ENCODE data around the gene HMGXB4.

The HMGXB4 gene

DNA sequence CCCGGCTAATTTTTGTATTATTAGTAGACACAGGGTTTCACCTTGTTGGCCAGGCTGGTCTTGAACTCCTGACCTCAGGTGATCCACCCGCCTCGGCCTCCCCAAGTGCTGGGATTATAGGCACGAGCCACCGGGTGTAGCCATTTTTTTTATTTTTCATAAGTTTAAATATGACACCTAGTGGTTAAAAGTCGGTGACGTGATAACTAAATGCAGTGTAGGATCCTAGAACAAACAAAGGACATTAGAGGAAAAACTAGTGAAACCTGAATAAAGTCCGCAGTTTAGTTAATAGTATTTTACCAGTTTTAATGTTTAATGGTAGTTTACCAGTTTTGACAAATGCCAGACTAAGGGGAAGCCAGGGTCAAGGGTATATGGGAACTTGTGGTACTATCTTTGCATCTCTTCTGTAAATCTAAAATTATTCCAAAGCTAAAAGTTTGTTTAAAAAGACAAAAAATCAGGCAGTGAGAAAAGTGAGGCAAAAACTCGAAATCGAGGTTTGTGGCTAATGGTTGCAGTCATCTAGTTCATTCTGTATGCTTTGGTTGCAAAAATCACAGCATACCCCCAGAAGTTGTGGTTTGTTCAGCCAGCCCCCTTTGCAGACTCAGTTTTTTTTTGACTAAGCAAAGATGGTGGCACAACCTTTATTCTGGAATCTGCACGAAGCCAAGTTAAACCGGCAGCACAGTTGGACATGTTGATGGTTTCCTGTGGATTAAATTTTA, 72.0 kb downstream of the HMGXB4 start:
- DNase-seq, result no peak

DNA sequence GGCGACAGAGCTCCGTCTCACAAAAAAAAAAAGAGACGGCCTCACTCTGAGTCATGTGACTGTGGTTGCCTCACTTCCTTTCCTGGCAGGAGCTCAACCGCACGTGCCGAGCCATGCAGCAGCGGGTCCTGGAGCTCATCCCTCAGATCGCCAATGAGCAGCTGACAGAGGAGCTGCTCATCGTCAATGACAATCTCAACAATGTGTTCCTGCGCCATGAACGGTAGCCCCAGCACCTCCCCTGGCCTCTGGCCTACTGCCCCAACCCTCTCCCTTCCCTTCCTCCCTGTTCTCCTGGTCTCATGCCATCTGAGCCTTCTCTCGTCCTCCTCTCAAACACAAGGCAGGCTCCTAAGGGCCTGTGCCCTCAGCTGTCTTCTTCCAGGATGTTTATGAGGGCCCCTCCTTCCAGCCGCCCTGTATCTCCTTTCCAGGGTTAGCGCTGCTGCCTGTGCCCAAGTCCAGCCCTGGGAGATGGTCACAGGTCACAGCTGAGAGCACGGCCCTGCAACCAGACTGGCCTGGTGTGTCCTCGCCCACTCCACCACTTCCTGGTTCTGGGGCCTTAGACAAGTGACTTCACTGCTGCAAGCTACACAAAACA, 73.1 kb downstream of the HMGXB4 start:
- DNase-seq, result peak; percentile 81

GRCh38 chr22:35332278-35332677, 75.0 kb downstream of the HMGXB4 start:
- DNase-seq, result no peak

DNA sequence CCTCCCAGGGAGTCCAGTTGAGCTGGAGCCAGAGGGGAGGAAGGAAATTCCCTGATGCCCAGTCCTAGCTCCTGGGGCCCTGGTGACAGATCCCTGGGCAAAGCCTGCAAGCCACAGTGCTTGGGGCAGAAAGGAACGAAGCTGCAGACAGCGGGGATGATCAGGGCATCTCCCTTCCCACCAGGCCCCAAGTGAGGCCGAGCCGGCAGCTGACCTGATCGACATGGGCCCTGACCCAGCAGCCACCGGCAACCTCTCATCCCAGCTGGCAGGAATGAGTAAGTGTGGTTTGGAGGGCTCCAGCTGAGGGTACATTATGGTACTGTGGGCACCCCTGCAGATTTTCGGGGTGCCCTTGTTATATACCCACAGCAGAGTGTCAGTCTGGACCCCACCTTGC, 75.9 kb downstream of the HMGXB4 start:
- no peak for DNase-seq

- peak; percentile 62 for DNase-seq
These were observed 76.7 kb downstream of the HMGXB4 start for GRCh38 chr22:35334004-35334403.

DNA sequence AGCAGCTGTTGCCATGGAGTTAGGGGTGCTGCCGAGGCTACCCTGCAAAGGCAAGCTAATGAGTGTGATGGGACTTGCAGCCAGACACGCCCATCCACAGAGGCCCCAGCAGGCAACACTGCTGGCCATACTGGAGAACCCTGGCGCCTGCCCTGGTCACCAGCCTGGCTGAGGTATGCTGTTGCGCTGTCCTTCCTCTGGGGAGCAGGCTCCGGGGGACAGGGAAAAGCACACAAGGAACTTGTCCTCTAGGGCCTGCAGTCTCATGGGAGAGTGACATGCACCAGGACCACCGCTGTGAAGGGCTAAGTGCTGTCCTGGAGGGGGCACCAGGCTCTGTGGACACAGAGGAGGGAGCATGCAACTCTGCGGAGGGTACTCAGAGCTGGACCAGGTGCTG, 78.2 kb downstream of the HMGXB4 start:
- DNase-seq, result no peak

DNA sequence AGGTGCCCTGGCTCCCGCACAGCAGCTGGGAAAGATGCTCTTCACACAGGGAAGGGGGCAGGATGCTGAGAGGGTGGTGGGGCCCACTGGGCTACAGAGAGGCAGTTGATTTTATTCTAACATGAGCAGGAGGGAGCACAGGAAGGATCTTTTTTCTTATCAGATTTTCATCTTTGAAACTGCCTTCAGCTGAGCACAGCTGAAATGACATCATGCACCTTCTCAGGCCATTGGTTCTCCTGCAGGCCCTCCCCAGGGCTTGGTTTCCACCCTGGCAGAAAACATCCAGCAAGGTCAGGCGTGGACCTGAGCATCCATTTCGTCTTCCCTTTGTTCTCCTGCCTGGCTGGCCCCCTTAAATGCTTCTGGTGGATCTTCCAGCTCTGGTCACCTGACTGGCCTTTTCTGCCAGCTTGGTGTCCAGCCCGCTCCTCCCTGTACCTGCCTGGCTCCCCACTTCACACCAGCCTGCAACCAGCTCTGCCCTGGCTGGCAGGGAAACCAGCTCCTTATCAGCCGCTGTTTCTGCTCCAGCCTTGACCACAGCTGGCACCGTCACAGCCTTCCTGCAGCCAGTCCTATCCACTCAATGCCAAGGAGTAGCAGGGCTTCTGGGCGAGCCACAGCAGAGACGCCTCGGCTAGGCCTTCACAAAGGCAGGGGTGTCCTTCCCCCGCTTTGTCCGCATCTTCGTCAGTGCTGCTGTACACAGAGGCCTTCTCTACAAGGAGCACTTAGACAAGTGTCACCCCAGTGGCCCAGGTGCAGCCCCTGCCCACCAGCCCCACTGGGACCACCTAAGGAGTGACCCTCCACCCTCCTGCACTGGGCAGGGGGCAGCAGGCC, 78.9 kb downstream of the HMGXB4 start:
- no peak for DNase-seq

- no peak for DNase-seq
These were observed 80.6 kb downstream of the HMGXB4 start for GRCh38 chr22:35337932-35338331.

GRCh38 chr22:35341090-35341874, 84.0 kb downstream of the HMGXB4 start:
- no peak for DNase-seq

GRCh38 chr22:35342390-35342789, 85.1 kb downstream of the HMGXB4 start:
- DNase-seq, result no peak

DNA sequence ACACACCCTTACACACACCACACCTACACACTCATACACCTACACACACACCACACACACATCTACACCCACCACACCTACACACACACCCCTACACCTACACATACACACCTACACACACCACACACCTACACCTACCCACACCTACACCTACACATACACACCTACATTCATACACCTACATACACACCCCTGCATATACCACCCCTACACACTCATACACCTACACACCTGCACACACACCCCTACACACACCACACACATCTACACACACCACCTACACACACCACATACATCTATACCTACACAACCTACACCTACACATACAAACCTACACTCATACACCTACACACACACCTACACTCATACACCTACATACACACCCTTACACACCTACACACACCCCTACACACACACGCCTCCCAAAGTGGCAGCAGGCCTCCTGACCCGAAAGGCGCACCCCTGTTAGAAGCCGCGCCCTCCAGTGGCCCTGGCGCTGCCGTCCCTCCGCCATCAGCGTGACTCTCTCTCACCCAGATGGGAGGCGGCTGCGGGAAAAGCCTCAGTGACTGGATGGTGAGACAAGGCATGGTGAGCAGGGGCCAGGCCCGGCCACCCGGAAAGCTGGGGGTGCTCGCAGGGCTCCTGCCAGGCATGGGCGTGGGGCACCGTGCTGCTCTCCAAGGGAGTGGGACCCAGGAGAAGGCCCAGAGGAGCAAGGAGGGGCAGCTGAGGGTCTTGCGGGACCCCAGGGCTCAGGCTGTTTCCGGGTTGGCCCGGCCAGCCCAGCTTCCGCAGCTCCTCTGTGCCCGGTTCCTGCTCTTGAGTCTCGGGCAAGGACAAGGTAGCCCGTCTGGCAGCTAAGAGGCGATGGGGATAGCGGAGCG, 86.6 kb downstream of the HMGXB4 start:
- DNase-seq, result peak; percentile 20

DNA sequence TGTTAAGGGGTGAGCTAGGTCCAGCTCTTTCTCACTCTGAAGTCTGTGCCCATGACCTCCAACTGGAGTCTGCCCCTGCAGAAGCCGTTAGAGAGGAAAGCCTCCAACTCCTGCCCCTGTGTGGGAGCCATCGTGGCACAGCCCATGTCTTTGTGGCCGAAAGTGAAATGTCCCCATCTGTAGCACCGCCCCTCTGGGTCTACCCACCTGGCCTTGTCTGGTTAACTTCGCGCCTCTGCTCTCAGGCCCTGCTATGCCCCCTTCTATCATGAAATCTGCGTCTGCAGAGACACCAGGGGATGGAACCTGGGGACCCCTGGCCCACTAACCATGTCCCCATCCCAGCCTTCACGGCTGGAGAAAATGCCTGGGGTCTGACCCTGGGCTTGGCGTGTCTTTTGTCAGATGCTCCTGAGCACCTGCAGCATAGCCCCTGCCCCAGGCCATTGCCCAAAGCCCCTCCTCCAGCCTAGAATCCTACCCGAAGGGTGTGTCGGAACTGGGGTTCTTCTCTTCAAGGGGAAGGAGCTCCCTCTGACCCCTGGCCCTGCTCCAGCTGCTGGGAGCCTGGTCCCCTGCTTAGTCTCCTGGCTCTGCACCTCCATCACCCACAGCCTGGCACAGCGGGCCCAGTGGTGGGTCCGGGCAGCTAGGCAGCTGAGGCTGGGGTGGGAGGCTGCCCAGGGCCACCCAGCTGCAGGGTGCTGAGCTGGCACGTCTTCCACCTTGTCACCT, 87.8 kb downstream of the HMGXB4 start:
- no peak for DNase-seq
